GM12878 (cell line): Measurements from ENCODE around the gene FTO. TPM values are rescaled to one million over a fixed set of nuclear protein-coding genes. Genes with fewer than 3 reads are reported as not detected.

ENCODE experiments used
- CHD1 ChIP-seq: IDR thresholded peaks from 2 replicates; pipeline ENCODE4 v1.6.1; 2012; ENCODE audit warnings: low read depth, low read length, improper control_type of control experiment
- CREB1 ChIP-seq: IDR thresholded peaks from 2 replicates; pipeline ENCODE4 v1.6.1; 2012; ENCODE audit warnings: low read depth, mild to moderate bottlenecking, inconsistent platforms
- LARP7 ChIP-seq: fragments of 450-650 bp; IDR thresholded peaks from 2 replicates; pipeline ENCODE4 v1.6.1; 2017; ENCODE audit warnings: mild to moderate bottlenecking
- MEF2B ChIP-seq: fragments of 450-650 bp; IDR thresholded peaks from 2 replicates; pipeline ENCODE4 v1.6.1; 2018; ENCODE audit warnings: mild to moderate bottlenecking, moderate library complexity; ENCODE audit not compliant: partially characterized antibody, poor library complexity, severe bottlenecking
- RELA ChIP-seq: fragments of 450-650 bp; IDR thresholded peaks from 2 replicates; pipeline ENCODE4 v1.8.0; 2014; ENCODE audit warnings: borderline replicate concordance; ENCODE audit not compliant: partially characterized antibody
- SMC3 ChIP-seq: IDR thresholded peaks from 2 replicates; pipeline ENCODE4 v1.6.1; 2011; ENCODE audit warnings: low read length, improper control_type of control experiment, borderline replicate concordance
- STAT3 ChIP-seq: IDR thresholded peaks from 2 replicates; pipeline ENCODE4 v1.6.1; 2011; ENCODE audit warnings: low read depth, low read length, improper control_type of control experiment
- ZNF274 ChIP-seq: IDR thresholded peaks from one replicate; pipeline ENCODE4 v1.8.0; 2011; ENCODE audit not compliant: insufficient read length, insufficient read depth
- polyA plus RNA-seq, 11 experiments: library from polyadenylated mRNA; depleted of rRNA in 4 of 11; unstranded in 6 of 11; stranded (reverse) in 5 of 11; fragments of >200 nt; fragmentation: Nextera tagmentation in 4 of 11; fragmentation: Illumina TruSeq in 1 of 11; extraction: Ambion mirVana in 4 of 11; extraction: Trizol in 1 of 11; gene quantifications; 1 replicate in 1 of 11; 2 replicates in 10 of 11; pipeline versions ENCODE4 v1.2.1 to v1.2.3, GENCODE V29; 2011 to 2016; ENCODE audit warnings: inconsistent platforms in 2 of 11, missing spikeins in 2 of 11, low read depth in 1 of 11
- total RNA-seq, 4 experiments: library from RNA; depleted of rRNA in 3 of 4; stranded (reverse); fragments of >200 nt in 3 of 4; fragmentation: Illumina TruSeq in 1 of 4; extraction: Trizol in 1 of 4; gene quantifications; 2 replicates each; pipeline versions ENCODE4 v1.2.1 to v1.2.3, GENCODE V29; 2013 to 2021
- TF ChIP-seq, protein P1 (sequence below): fragments of 450-650 bp; IDR thresholded peaks from 2 replicates; pipeline ENCODE4 v1.6.1; 2016; ENCODE audit warnings: mild to moderate bottlenecking, moderate library complexity, borderline replicate concordance
- TF ChIP-seq, protein P2 (sequence below): fragments of 150-350 bp; IDR thresholded peaks from 2 replicates; pipeline ENCODE4 v1.6.1; 2016; ENCODE audit warnings: low read depth, low read length

Gene FTO
- total and polyA plus RNA-seq, 10 of the 15 experiments (the other 5 are each of a cell fraction or from before 2014, with no cell fraction given), result 20.1 to 55.0 (median 47.0) TPM

DNA sequence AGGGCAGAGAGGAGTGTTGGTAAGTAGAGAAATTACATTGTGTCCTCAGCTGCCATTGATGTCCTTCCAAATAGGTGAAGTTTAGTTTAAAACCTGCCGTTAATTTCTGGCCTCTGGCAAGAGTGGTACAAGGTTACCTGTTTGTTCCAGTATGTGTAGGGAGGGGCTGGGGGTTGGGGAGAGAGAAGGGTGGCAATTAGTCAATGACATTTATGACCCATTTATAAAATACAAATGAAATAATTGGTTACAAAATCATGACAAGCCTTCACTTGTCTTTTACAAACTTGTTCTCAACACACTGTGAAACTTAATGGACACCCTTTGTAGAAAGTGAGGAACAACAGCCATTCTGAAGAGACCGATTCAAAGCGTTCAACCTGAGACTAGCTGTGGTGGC lies 281.0 kb downstream of the FTO start (continued):
- TF ChIP-seq ZNF274, result no peak
- TF ChIP-seq, protein P1, sequence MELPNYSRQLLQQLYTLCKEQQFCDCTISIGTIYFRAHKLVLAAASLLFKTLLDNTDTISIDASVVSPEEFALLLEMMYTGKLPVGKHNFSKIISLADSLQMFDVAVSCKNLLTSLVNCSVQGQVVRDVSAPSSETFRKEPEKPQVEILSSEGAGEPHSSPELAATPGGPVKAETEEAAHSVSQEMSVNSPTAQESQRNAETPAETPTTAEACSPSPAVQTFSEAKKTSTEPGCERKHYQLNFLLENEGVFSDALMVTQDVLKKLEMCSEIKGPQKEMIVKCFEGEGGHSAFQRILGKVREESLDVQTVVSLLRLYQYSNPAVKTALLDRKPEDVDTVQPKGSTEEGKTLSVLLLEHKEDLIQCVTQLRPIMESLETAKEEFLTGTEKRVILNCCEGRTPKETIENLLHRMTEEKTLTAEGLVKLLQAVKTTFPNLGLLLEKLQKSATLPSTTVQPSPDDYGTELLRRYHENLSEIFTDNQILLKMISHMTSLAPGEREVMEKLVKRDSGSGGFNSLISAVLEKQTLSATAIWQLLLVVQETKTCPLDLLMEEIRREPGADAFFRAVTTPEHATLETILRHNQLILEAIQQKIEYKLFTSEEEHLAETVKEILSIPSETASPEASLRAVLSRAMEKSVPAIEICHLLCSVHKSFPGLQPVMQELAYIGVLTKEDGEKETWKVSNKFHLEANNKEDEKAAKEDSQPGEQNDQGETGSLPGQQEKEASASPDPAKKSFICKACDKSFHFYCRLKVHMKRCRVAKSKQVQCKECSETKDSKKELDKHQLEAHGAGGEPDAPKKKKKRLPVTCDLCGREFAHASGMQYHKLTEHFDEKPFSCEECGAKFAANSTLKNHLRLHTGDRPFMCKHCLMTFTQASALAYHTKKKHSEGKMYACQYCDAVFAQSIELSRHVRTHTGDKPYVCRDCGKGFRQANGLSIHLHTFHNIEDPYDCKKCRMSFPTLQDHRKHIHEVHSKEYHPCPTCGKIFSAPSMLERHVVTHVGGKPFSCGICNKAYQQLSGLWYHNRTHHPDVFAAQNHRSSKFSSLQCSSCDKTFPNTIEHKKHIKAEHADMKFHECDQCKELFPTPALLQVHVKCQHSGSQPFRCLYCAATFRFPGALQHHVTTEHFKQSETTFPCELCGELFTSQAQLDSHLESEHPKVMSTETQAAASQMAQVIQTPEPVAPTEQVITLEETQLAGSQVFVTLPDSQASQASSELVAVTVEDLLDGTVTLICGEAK, result no peak
- TF ChIP-seq, protein P2, sequence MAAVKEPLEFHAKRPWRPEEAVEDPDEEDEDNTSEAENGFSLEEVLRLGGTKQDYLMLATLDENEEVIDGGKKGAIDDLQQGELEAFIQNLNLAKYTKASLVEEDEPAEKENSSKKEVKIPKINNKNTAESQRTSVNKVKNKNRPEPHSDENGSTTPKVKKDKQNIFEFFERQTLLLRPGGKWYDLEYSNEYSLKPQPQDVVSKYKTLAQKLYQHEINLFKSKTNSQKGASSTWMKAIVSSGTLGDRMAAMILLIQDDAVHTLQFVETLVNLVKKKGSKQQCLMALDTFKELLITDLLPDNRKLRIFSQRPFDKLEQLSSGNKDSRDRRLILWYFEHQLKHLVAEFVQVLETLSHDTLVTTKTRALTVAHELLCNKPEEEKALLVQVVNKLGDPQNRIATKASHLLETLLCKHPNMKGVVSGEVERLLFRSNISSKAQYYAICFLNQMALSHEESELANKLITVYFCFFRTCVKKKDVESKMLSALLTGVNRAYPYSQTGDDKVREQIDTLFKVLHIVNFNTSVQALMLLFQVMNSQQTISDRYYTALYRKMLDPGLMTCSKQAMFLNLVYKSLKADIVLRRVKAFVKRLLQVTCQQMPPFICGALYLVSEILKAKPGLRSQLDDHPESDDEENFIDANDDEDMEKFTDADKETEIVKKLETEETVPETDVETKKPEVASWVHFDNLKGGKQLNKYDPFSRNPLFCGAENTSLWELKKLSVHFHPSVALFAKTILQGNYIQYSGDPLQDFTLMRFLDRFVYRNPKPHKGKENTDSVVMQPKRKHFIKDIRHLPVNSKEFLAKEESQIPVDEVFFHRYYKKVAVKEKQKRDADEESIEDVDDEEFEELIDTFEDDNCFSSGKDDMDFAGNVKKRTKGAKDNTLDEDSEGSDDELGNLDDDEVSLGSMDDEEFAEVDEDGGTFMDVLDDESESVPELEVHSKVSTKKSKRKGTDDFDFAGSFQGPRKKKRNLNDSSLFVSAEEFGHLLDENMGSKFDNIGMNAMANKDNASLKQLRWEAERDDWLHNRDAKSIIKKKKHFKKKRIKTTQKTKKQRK, result no peak
- no peak for TF ChIP-seq CREB1
- TF ChIP-seq SMC3, result no peak
- TF ChIP-seq LARP7, result no peak
- no peak for TF ChIP-seq STAT3
- no peak for TF ChIP-seq CHD1
- TF ChIP-seq MEF2B, result no peak
- no peak for TF ChIP-seq RELA
